ENCODE measurements around the gene DYNC2I2. TPM values are rescaled to one million over a fixed set of nuclear protein-coding genes. Genes with fewer than 3 reads are reported as not detected.
A peak's percentile ranks its signal among the peaks of the same experiment; 100 is the strongest.

The DYNC2I2 gene
- total and polyA plus RNA-seq, 11 donors: 20.5 to 65.7 (median 35.1) TPM

- peak overlapping the region; percentile 76 to 96 (median 91) for H3K27ac ChIP-seq
- 71 to 100% (median 81%) methylated on average over 1 to 5 of the region's 5 CpGs for WGBS, 4 donors
Measured at GRCh38 chr9:128704356-128704670, 47.7 kb upstream of the DYNC2I2 start.

GRCh38 chr9:128703616-128704355 lies 47.1 kb upstream of the DYNC2I2 start:
- H3K27ac ChIP-seq: peak overlapping the region; percentile 80 to 96 (median 91)
- no peaks in the 10 kb centered on the region for H3K9me3 ChIP-seq
- H3K36me3 ChIP-seq: peaks cover 0 to 7% (median 0%) of the 10 kb centered on the region in 9 donors
- intact Hi-C loops (cut with DNase I): loop anchor here in 3 of 10 donors (2.0 to 5.0 kb wide), 4 partner anchors 19 to 84 kb away; partner anchors contain the start of genes TBC1D13 (in 1 of the 3), ZDHHC12 (in 1 of the 3) and ZER1 (in 1 of the 3)
- H3K4me3 ChIP-seq: peak overlapping the region in 11 of 12 donors; percentile 61 to 97 (median 78)
- peaks cover 0 to 28% (median 6%) of the 10 kb centered on the region in 12 donors for H3K4me1 ChIP-seq
- peak; percentile 51 to 90 (median 66) for ATAC-seq
- peak; percentile 73 to 83 (median 80) for DNase-seq
- 60 to 68% (median 67%) methylated on average over 27 to 31 of the region's 31 CpGs for WGBS, 4 donors
- H3K27me3 ChIP-seq: no peaks in the 10 kb centered on the region
- TF ChIP-seq CTCF (IDR thresholded peaks at IDR 0.05) (no peak), POLR2A (IDR thresholded peaks at IDR 0.05) (peak in 1 of 2 donors; percentile 38)

More at GRCh38 chr9:128704356-128704670, 47.7 kb upstream of the DYNC2I2 start:
- no peaks in the 10 kb centered on the region for H3K27me3 ChIP-seq
- no peak for TF ChIP-seq POLR2A (IDR thresholded peaks at IDR 0.05)
- no peak for TF ChIP-seq CTCF (IDR thresholded peaks at IDR 0.05)
- ATAC-seq: no peak
- peak overlapping the region in 9 of 12 donors; percentile 61 to 97 (median 78) for H3K4me3 ChIP-seq
- peaks cover 0 to 7% (median 0%) of the 10 kb centered on the region in 9 donors for H3K36me3 ChIP-seq
- H3K4me1 ChIP-seq: peaks cover 0 to 28% (median 6%) of the 10 kb centered on the region in 12 donors
- no peaks in the 10 kb centered on the region for H3K9me3 ChIP-seq
- intact Hi-C loops (cut with DNase I): loop anchor here in 3 of 10 donors (2.0 to 5.0 kb wide), 4 partner anchors 18 to 83 kb away; partner anchors contain the start of genes TBC1D13 (in 1 of the 3), ZDHHC12 (in 1 of the 3) and ZER1 (in 1 of the 3)
- DNase-seq: no peak

DNA sequence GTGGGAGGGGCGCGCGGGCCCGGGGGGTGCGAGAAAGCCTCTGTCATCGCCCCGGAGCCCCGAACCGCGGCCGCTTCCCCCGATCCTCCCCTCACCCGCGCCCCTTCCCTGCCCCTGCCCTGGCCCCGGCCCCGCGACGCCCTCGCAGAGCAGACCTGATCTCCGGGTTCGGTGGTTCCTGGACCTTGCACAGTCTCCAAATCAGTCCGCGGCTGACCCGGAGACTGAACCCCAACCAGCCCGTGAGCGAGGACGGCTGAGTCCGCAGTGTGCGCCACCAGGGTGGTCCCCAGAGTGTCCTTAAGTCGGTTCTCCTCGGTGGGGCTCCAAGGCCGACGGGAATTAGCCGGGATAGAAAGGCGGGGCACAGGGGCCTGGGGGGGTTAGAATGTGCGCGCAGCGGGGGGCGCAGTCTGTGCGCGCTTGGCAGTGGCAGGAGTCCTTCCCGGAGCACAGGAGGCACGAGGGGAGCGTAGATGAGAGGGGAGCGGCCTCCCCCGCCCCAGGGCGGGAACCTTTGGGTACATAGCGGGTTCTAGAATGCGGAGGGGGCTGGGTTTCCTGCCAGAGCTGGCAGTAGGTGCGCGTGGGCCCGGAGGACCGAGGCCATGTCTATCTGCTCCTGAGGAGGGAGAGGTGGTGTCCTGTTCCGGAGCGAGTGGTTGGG lies 46.4 kb upstream of the DYNC2I2 start:
- Histone ChIP-seq H3K36me3 (peaks cover 0 to 7% (median 0%) of the 10 kb centered on the region in 9 donors), H3K4me3 (peak overlapping the region; percentile 61 to 97 (median 78)), H3K4me1 (peaks cover 0 to 28% (median 6%) of the 10 kb centered on the region in 12 donors), H3K27ac (peak overlapping the region; percentile 80 to 96 (median 91)), H3K27me3 (no peaks in the 10 kb centered on the region), H3K9me3 (no peaks in the 10 kb centered on the region)
- intact Hi-C loops (cut with DNase I): loop anchor here in 2 of 10 donors (1.0 to 5.0 kb wide), 3 partner anchors 69 to 84 kb away; partner anchors contain the start of genes TBC1D13 (in 2 of the 2) and ZER1 (in 1 of the 2)
- no peak for TF ChIP-seq POLR2A (IDR thresholded peaks at IDR 0.05)
- TF ChIP-seq CTCF (IDR thresholded peaks at IDR 0.05): no peak
- 6 to 32% (median 9%) methylated on average over 9 to 55 of the region's 55 CpGs for WGBS, 4 donors
- peak in 3 of 5 donors; percentile 51 to 76 (median 73) for DNase-seq
- ATAC-seq: peak; percentile 17 to 55 (median 38)
